22Rv1 (cell line): ENCODE measurements around the gene MLLT3.
A peak's percentile ranks its signal among the peaks of the same experiment; 100 is the strongest.

Experiments used
- CTCF ChIP-seq: fragments of 450-650 bp; IDR thresholded peaks from 2 replicates; pipeline ENCODE4 v1.5.1; 2017; ENCODE audit warnings: mild to moderate bottlenecking
- ZFX ChIP-seq: fragments of 450-650 bp; IDR thresholded peaks from 2 replicates; pipeline ENCODE4 v1.6.1; 2017; ENCODE audit warnings: antibody characterized with exemption, borderline replicate concordance

- TF ChIP-seq CTCF (peak; percentile 90), ZFX (no peak)
Measured at GRCh38 chr9:20356403-20357036, 265.8 kb downstream of the MLLT3 start.
